Activated CD4-positive, alpha-beta T cell treated with anti-CD3 and anti-CD28 coated beads for 24 hours (primary cell): ENCODE data around the gene PANX2.

Experiments used
- DNase-seq, 2 donors: peaks; one replicate each; pipeline ENCODE4 v3.0.0-alpha.2; 2020; ENCODE audit warnings: low read depth in 2 of 2

The PANX2 gene

GRCh38 chr22:50228366-50228765 is 57.8 kb downstream of the PANX2 start:
- DNase-seq = no peak

- DNase-seq = no peak
These were observed 58.8 kb downstream of the PANX2 start for GRCh38 chr22:50229370-50229769.
